A673 (cell line): ENCODE measurements around the gene LIMS2. TPM values are rescaled to one million over a fixed set of nuclear protein-coding genes. Genes with fewer than 3 reads are reported as not detected.

Source experiments
- BruUV-seq: library from RNA; stranded (reverse); fragments of 400-500 nt; replicated peaks from 2 replicates; lab custom pipeline; 2021; lab: Mats Ljungman, UMichigan
- CTCF ChIA-PET: fragments of 300-600 bp; sonication (Branson Sonifier 250); formaldehyde crosslinking; loops from one replicate; lab custom pipeline; 2022; ENCODE audit warnings: antibody characterized with exemption; lab: Charles Lee
- POLR2A ChIA-PET: fragments of 300-600 bp; sonication (Branson Sonifier 250); formaldehyde crosslinking; loops from one replicate; lab custom pipeline; 2022; ENCODE audit warnings: antibody characterized with exemption; ENCODE audit not compliant: low non-redundant PET; lab: Charles Lee
- DNase-seq: peaks from one replicate; pipeline ENCODE4 v3.0.0-alpha.2; 2015; ENCODE audit warnings: low spot score
- H3K27ac ChIP-seq: fragments of 200-600 bp; sonication (generic); 2 replicates; pipeline ENCODE4 v1.5.1; 2016; ENCODE audit warnings: mixed run types, low read depth, mild to moderate bottlenecking, mixed read lengths, antibody characterized with exemption, low read length; ENCODE audit not compliant: poor library complexity, severe bottlenecking
- H3K27me3 ChIP-seq: fragments of 200-600 bp; sonication (generic); replicated peaks from 2 replicates; pipeline ENCODE4 v1.6.1; 2017; ENCODE audit warnings: mixed run types, low read depth, mild to moderate bottlenecking, mixed read lengths, antibody characterized with exemption, low read length; ENCODE audit not compliant: insufficient read depth, poor library complexity
- H3K36me3 ChIP-seq: fragments of 200-600 bp; sonication (generic); 2 replicates; pipeline ENCODE4 v1.6.1; 2016; ENCODE audit warnings: mixed run types, mild to moderate bottlenecking, mixed read lengths, antibody characterized with exemption, low read length; ENCODE audit not compliant: insufficient read depth, poor library complexity, severe bottlenecking
- H3K4me1 ChIP-seq: fragments of 200-600 bp; sonication (generic); 2 replicates; pipeline ENCODE4 v1.6.1; 2017; ENCODE audit warnings: mixed run types, mild to moderate bottlenecking, mixed read lengths, antibody characterized with exemption, low read length; ENCODE audit not compliant: insufficient read depth, poor library complexity, severe bottlenecking
- H3K4me3 ChIP-seq: fragments of 200-600 bp; sonication (generic); 2 replicates; pipeline ENCODE4 v1.5.1; 2016; ENCODE audit warnings: low read depth, mixed run types, mild to moderate bottlenecking, mixed read lengths, low read length; ENCODE audit not compliant: poor library complexity, severe bottlenecking
- H3K9me3 ChIP-seq: fragments of 200-600 bp; sonication (generic); 2 replicates; pipeline ENCODE4 v1.6.1; 2016; ENCODE audit warnings: mixed run types, low read depth, mild to moderate bottlenecking, mixed read lengths, antibody characterized with exemption, low read length; ENCODE audit not compliant: poor library complexity, severe bottlenecking
- CTCF ChIP-seq: fragments of 300-800, 200-600 bp; sonication (generic); conservative IDR thresholded peaks from 2 replicates; pipeline ENCODE4 v1.5.1; 2017; ENCODE audit warnings: low read depth, mild to moderate bottlenecking, antibody characterized with exemption, low read length, moderate library complexity, mixed read lengths
- EZH2 ChIP-seq: fragments of 200-600 bp; sonication (generic); IDR thresholded peaks from 2 replicates; pipeline ENCODE4 v1.6.1; 2017; ENCODE audit warnings: borderline replicate concordance, low read depth, mild to moderate bottlenecking, mixed read lengths, antibody characterized with exemption, low read length; ENCODE audit not compliant: poor library complexity, severe bottlenecking
- intact Hi-C: fragments of 100-400 bp; cut with micrococcal nuclease; formaldehyde crosslinking; loops from one replicate; pipeline ENCODE4 v1.10.0; 2022; ENCODE audit not compliant: unreplicated experiment
- total RNA-seq: library from RNA; stranded (reverse); gene quantifications from 2 replicates; pipeline ENCODE4 v1.2.3, GENCODE V29; 2021

LIMS2 gene
- total RNA-seq, 1 experiment from 2014 or later, result 1.2 TPM

- DNase-seq, result no peak
- intact Hi-C loops, result no loop called here
- H3K27ac ChIP-seq, result no peak overlapping the region
- BruUV-seq, result no TSS peak
- ChIA-PET CTCF (no interaction called here), POLR2A (no interaction called here)
- no peaks in the 10 kb centered on the region for H3K36me3 ChIP-seq
- no peaks in the 10 kb centered on the region for H3K4me1 ChIP-seq
- no peak for TF ChIP-seq CTCF
- no peak for TF ChIP-seq EZH2
- H3K4me3 ChIP-seq, result no peak overlapping the region
- no peaks in the 10 kb centered on the region for H3K27me3 ChIP-seq
- no peaks in the 10 kb centered on the region for H3K9me3 ChIP-seq
Measured at GRCh38 chr2:127658146-127658545, 17.2 kb downstream of the LIMS2 start.

- BruUV-seq, result no TSS peak
- TF ChIP-seq CTCF (no peak), EZH2 (no peak)
- ChIA-PET CTCF (no interaction called here), POLR2A (interaction anchor here (0.5 kb wide), 1 partner anchor 314 kb away, joined by 4 read pairs; no protein-coding TSS in a partner anchor)
- Histone ChIP-seq H3K36me3 (no peaks in the 10 kb centered on the region), H3K4me3 (no peak overlapping the region), H3K27ac (no peak overlapping the region), H3K4me1 (no peaks in the 10 kb centered on the region), H3K27me3 (no peaks in the 10 kb centered on the region), H3K9me3 (no peaks in the 10 kb centered on the region)
- DNase-seq, result no peak
- intact Hi-C loops, result no loop called here
Measured at GRCh38 chr2:127657232-127657595, 18.1 kb downstream of the LIMS2 start.

- Histone ChIP-seq H3K4me3 (no peak overlapping the region), H3K27me3 (no peaks in the 10 kb centered on the region), H3K9me3 (no peaks in the 10 kb centered on the region), H3K4me1 (no peaks in the 10 kb centered on the region), H3K36me3 (no peaks in the 10 kb centered on the region), H3K27ac (no peak overlapping the region)
- intact Hi-C loops, result no loop called here
- CTCF ChIA-PET, result no interaction called here
- TF ChIP-seq CTCF (no peak), EZH2 (no peak)
- no TSS peak for BruUV-seq
- POLR2A ChIA-PET, result interaction anchor here (0.5 kb wide), 1 partner anchor 314 kb away, joined by 4 read pairs; no protein-coding TSS in a partner anchor
- DNase-seq, result no peak
Measured at GRCh38 chr2:127656569-127657231, 18.6 kb downstream of the LIMS2 start.
